Ascending aorta (tissue), 2 donors: ENCODE measurements around the gene KRABD2.
"Not testable (repeated sequence)": the region's sequence is repeated elsewhere in the genome, so short reads cannot be mapped to it uniquely, and the experiment has no call there.

Source experiments
- DNase-seq, 2 donors: peaks; one replicate each; pipeline ENCODE4 v3.0.0-alpha.2; 2019; ENCODE audit warnings: low spot score in 2 of 2
- H3K27ac ChIP-seq, 2 donors: fragments of 200-600 bp; sonication (generic); one replicate each; pipeline ENCODE4 v1.5.1; 2016 to 2017; ENCODE audit warnings: mild to moderate bottlenecking in 1 of 2
- H3K27me3 ChIP-seq: fragments of 200-600 bp; sonication (generic); one replicate; pipeline ENCODE4 v1.5.1; 2017
- H3K36me3 ChIP-seq, 2 donors: fragments of 200-600 bp; sonication (generic); one replicate each; pipeline ENCODE4 v1.5.1; 2016
- H3K4me1 ChIP-seq, 2 donors: fragments of 200-600 bp; sonication (generic); one replicate each; pipeline ENCODE4 v1.5.1; 2016 to 2017; ENCODE audit warnings: mild to moderate bottlenecking in 1 of 2
- H3K4me3 ChIP-seq, 2 donors: fragments of 200-600 bp; sonication (generic); one replicate each; pipeline ENCODE4 v1.5.1; 2016 to 2017; ENCODE audit warnings: mild to moderate bottlenecking in 1 of 2
- H3K9me3 ChIP-seq, 2 donors: fragments of 200-600 bp; sonication (generic); one replicate each; pipeline ENCODE4 v1.5.1; 2016
- intact Hi-C: fragments of 100-400 bp; cut with DNase I; formaldehyde crosslinking; loops from one replicate; pipeline ENCODE4 v1.15.1; 2023
- TF ChIP-seq, protein P1 (sequence below), 3 experiments: fragments of 200-600 bp in 2 of 3; fragments of 450-650 bp in 1 of 3; sonication (generic) in 2 of 3; IDR thresholded peaks; one replicate each; pipeline ENCODE4 v1.5.1; 2016 to 2019; ENCODE audit warnings: antibody characterized with exemption in 3 of 3, mild to moderate bottlenecking in 1 of 3, moderate library complexity in 1 of 3

The KRABD2 gene

DNA sequence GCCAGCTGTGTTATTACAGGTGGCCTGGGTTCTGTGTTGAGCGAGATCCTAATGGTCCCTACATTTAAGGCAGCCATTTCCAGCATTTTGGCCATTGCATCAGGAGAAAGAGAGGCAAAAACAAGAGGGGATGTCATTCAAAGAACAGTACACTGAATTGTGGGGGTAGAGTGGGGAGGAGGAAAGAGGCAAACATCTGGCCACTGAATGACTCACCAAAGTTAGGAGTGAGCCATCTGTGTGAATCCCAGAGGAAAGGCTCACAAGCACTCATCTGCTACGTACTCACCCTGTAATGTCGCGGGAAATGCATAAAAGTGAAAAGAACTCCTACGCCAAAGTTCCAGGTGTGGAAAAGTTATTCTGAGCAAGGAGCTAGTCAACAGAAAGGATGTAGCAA is 16.7 kb downstream of the KRABD2 start:
- H3K36me3 ChIP-seq = peaks cover 0 to 6% of the 10 kb centered on the region in 2 donors
- TF ChIP-seq, protein P1, sequence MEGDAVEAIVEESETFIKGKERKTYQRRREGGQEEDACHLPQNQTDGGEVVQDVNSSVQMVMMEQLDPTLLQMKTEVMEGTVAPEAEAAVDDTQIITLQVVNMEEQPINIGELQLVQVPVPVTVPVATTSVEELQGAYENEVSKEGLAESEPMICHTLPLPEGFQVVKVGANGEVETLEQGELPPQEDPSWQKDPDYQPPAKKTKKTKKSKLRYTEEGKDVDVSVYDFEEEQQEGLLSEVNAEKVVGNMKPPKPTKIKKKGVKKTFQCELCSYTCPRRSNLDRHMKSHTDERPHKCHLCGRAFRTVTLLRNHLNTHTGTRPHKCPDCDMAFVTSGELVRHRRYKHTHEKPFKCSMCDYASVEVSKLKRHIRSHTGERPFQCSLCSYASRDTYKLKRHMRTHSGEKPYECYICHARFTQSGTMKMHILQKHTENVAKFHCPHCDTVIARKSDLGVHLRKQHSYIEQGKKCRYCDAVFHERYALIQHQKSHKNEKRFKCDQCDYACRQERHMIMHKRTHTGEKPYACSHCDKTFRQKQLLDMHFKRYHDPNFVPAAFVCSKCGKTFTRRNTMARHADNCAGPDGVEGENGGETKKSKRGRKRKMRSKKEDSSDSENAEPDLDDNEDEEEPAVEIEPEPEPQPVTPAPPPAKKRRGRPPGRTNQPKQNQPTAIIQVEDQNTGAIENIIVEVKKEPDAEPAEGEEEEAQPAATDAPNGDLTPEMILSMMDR (IDR thresholded peaks at IDR 0.05) = no peak
- intact Hi-C loops = no loop called here
- no peak for DNase-seq
- H3K4me1 ChIP-seq = no peaks in the 10 kb centered on the region
- H3K27me3 ChIP-seq = no peaks in the 10 kb centered on the region
- no peaks in the 10 kb centered on the region for H3K9me3 ChIP-seq
- H3K27ac ChIP-seq = no peak overlapping the region
- H3K4me3 ChIP-seq = no peak overlapping the region

DNA sequence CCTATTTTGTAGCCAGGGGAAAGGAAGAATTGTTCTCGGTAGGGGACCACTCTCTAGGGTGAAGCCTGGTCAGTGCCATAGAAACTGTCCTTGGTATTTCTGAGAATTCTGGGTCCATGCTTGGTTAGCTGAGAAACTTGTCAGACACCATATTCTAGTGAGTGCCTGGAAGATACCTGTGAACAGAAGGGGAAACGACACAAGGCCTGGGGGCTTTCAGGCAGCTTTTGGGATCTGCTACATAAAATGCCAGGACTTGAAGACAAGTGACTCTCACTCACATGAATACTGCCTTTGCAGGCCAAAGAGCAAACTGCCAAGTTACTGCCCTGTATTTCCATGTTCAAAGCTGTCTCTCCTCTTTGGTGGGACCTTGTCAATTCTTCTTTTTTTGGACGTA is 18.6 kb downstream of the KRABD2 start:
- no peak overlapping the region for H3K4me3 ChIP-seq
- no peaks in the 10 kb centered on the region for H3K9me3 ChIP-seq
- no peaks in the 10 kb centered on the region for H3K4me1 ChIP-seq
- no peak overlapping the region for H3K27ac ChIP-seq
- no peak for DNase-seq
- intact Hi-C loops = no loop called here
- TF ChIP-seq, protein P1 (IDR thresholded peaks at IDR 0.05) = no peak
- no peaks in the 10 kb centered on the region for H3K27me3 ChIP-seq
- H3K36me3 ChIP-seq = no peaks in the 10 kb centered on the region

DNA sequence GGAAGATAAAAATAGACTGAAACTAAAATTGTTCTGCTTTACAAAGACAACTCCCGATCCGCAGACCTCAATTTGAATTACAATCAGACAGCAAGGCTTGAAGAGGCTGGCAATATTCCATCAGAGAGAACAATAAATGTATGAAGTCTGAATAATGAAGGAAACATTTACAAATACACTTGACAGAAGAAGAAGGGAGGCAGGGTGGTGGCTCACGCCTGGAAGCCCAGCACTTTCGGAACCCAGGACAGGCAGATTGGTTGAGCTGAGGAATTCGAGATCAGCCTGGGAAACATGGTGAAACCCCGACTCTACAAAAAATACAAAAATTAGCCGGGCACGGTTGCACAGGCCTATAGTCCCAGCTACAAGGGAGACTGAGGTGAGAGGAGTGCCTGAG is 22.3 kb downstream of the KRABD2 start:
- H3K27me3 ChIP-seq = no peaks in the 10 kb centered on the region
- H3K4me1 ChIP-seq = no peaks in the 10 kb centered on the region
- no peaks in the 10 kb centered on the region for H3K9me3 ChIP-seq
- H3K4me3 ChIP-seq = no peak overlapping the region
- TF ChIP-seq, protein P1 (IDR thresholded peaks at IDR 0.05) = no peak
- no peak overlapping the region for H3K27ac ChIP-seq
- intact Hi-C loops = no loop called here
- H3K36me3 ChIP-seq = no peaks in the 10 kb centered on the region
- no peak for DNase-seq

DNA sequence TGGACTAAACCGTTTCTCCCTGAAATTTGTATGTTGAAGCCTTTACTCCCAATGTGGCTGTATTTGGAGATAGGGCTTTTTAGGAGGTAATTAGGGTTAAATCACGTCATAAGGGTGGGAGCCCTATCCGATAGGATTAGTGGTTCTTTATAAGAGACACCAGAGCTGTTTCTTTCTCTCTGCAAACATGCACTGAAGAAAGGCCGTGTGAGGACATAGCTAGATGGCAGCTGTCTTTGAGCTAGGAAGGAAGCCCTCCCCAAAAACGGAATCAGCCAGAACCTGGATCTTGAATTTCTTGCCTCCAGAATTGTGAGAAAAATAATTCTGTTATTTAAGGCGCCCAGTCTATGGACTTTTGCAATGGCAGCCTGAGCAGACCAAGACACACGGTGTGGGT is 22.8 kb downstream of the KRABD2 start:
- Histone ChIP-seq H3K4me1 (no peaks in the 10 kb centered on the region), H3K9me3 (no peaks in the 10 kb centered on the region), H3K36me3 (no peaks in the 10 kb centered on the region), H3K4me3 (no peak overlapping the region), H3K27me3 (no peaks in the 10 kb centered on the region), H3K27ac (no peak overlapping the region)
- no peak for DNase-seq
- intact Hi-C loops = no loop called here
- TF ChIP-seq, protein P1 (IDR thresholded peaks at IDR 0.05) = no peak

DNA sequence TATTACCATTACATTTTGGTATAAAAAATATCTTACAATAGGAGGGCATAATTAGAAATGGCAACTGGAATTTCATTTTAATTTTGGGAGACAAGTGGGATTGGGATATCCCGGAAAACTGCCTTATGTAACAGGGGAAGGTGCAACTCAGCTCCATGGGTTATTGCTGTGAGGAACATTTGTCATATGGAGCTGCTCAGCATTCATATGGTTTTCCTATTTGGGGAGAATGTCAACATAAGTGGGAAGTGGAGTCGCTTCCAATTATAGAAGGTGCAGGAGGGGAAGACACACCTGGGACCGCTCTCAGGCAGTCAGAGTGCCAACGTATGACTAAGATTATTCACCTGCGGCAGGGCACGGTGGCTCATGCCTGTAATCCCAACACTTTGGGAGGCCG is 26.2 kb downstream of the KRABD2 start:
- H3K4me3 ChIP-seq = no peak overlapping the region
- no peaks in the 10 kb centered on the region for H3K36me3 ChIP-seq
- intact Hi-C loops = no loop called here

DNA sequence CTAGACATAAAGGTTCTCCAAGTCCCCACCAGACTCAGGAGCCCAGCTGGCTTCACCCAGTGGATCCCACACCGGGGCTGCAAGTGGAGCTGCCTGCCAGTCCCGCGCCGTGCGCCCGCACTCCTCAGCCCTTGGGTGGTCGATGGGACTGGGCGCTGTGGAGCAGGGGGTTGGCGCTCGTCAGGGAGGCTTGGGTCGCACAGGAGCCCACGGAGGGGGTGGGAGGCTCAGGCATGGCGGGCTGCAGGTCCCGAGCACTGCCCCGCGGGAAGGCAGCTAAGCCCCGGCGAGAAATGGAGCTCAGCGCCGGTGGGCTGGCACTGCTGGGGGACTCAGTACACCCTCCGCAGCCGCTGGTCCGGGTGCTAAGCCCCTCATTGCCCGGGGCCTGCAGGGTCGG is 29.5 kb downstream of the KRABD2 start:
- H3K27me3 ChIP-seq, intact Hi-C loops, H3K4me3 ChIP-seq, DNase-seq, H3K9me3 ChIP-seq, H3K27ac ChIP-seq, H3K4me1 ChIP-seq, H3K36me3 ChIP-seq: not testable (repeated sequence)

More for the DNA sequence above, 26.2 kb downstream of the KRABD2 start:
- Histone ChIP-seq H3K4me1 (no peaks in the 10 kb centered on the region), H3K27ac (no peak overlapping the region), H3K9me3 (no peaks in the 10 kb centered on the region), H3K27me3 (no peaks in the 10 kb centered on the region)
- no peak for DNase-seq
- TF ChIP-seq, protein P1 (IDR thresholded peaks at IDR 0.05) = no peak
